ENCODE results near the gene TRRAP.

GRCh38 chr7:99002148-99002826, 124.0 kb downstream of the TRRAP start:
- TF ChIP-seq CTCF (IDR thresholded peaks at IDR 0.05) (no peak), POLR2A (IDR thresholded peaks at IDR 0.05) (no peak), POLR2AphosphoS5 (IDR thresholded peaks at IDR 0.05) (no peak)

Measured in upper lobe of left lung (tissue), 4 donors.